Brain microvascular endothelial cell (primary cell): ENCODE data around the gene SLC24A3.
A peak's percentile ranks its signal among the peaks of the same experiment; 100 is the strongest.

Source experiments
- DNase-seq: peaks from one replicate; pipeline ENCODE4 v3.0.0-alpha.2; 2020
- H3K27ac ChIP-seq: fragments of 250-450 bp; sonication (Bioruptor Pico); 2 replicates; pipeline ENCODE4 v1.5.1; 2020; ENCODE audit warnings: mild to moderate bottlenecking, moderate library complexity
- H3K27me3 ChIP-seq: fragments of 250-450 bp; sonication (Bioruptor Pico); replicated peaks from 2 replicates; pipeline ENCODE4 v1.5.1; 2020; ENCODE audit warnings: mild to moderate bottlenecking
- H3K36me3 ChIP-seq: fragments of 250-450 bp; sonication (Bioruptor Pico); replicated peaks from 2 replicates; pipeline ENCODE4 v1.5.1; 2020; ENCODE audit warnings: mild to moderate bottlenecking
- H3K4me3 ChIP-seq: 2 replicates; pipeline ENCODE4 v1.5.1; 2011; ENCODE audit warnings: low read depth, mild to moderate bottlenecking, control low read depth, low read length, moderate library complexity
- in situ Hi-C: cut with HindIII; loops from 2 replicates; pipeline ENCODE4 v1.10.0; 2017; ENCODE audit warnings: low sequenced_read_pairs, low pct_ligation_motif_present
- TF ChIP-seq, protein P1 (sequence below): IDR thresholded peaks from 2 replicates; pipeline ENCODE4 v1.5.1; 2011; ENCODE audit warnings: low read depth, mild to moderate bottlenecking, moderate library complexity, low read length, control low read depth, inconsistent platforms; ENCODE audit errors: missing control alignments

Gene SLC24A3

DNA sequence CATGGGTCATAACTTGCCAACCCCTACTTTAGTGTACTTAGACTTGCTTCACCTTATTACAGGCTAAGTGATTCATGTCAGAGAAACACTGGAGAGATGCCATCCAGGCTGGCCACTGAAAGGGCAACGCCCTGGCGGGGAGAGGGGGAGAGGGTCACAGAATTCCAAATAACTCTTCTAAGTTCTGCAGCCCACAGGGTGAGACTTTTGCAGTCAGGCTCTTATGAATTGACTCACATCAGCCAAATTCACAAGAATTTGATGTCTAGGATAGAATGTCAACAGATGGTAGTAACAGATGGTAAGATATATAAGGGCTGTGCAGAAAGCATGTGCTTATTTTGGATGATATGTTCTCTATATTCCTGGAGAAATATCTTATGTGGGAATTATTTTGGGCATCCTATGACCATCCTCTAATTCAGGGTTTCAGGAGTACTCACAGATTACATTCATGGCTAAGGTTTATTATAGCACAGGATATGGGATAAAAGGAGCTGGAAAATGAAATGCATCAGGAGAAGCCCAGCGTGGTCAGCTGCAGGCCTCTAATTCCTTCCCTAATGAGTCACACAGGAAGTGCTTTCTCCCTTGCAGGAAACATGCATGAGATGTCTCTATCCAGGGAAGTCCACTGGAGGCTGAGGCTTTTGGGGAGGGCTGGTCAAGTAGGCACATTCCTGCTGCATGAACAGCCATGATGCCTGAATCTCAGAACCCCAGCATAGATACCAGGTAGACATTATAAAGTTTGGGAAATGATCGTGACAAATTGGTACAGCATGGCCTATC is 486.9 kb downstream of the SLC24A3 start:
- in situ Hi-C loops, result loop anchor here (25.0 kb wide), 1 partner anchor 288 kb away; no protein-coding TSS in a partner anchor
- peak; percentile 86 for DNase-seq
- Histone ChIP-seq H3K27me3 (no peaks in the 10 kb centered on the region), H3K4me3 (no peak overlapping the region), H3K36me3 (no peaks in the 10 kb centered on the region), H3K27ac (peak overlapping the region; percentile 25)
- TF ChIP-seq, protein P1, sequence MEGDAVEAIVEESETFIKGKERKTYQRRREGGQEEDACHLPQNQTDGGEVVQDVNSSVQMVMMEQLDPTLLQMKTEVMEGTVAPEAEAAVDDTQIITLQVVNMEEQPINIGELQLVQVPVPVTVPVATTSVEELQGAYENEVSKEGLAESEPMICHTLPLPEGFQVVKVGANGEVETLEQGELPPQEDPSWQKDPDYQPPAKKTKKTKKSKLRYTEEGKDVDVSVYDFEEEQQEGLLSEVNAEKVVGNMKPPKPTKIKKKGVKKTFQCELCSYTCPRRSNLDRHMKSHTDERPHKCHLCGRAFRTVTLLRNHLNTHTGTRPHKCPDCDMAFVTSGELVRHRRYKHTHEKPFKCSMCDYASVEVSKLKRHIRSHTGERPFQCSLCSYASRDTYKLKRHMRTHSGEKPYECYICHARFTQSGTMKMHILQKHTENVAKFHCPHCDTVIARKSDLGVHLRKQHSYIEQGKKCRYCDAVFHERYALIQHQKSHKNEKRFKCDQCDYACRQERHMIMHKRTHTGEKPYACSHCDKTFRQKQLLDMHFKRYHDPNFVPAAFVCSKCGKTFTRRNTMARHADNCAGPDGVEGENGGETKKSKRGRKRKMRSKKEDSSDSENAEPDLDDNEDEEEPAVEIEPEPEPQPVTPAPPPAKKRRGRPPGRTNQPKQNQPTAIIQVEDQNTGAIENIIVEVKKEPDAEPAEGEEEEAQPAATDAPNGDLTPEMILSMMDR, result no peak

DNA sequence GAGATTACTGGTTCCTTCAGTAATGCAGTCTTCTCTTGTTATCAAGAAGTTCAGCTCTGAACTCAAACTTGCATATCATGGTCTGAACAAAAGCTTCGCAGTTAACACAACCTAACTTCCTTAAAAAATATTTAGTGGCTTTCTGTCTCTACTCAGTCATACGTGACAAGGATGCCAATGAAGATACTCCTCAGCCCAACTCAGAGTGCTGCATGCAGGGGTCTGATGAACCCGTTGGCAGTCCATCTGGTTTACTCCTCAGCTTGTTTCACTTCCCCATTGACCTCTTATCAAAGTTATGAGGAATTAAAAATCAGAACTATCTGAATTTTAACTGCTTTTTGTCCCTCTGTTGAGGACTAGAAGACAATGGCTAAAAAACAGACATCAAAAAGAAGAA is 489.0 kb downstream of the SLC24A3 start:
- Histone ChIP-seq H3K27ac (no peak overlapping the region), H3K36me3 (no peaks in the 10 kb centered on the region), H3K27me3 (no peaks in the 10 kb centered on the region), H3K4me3 (no peak overlapping the region)
- TF ChIP-seq, protein P1, result no peak
- no peak for DNase-seq
- in situ Hi-C loops, result no loop called here

DNA sequence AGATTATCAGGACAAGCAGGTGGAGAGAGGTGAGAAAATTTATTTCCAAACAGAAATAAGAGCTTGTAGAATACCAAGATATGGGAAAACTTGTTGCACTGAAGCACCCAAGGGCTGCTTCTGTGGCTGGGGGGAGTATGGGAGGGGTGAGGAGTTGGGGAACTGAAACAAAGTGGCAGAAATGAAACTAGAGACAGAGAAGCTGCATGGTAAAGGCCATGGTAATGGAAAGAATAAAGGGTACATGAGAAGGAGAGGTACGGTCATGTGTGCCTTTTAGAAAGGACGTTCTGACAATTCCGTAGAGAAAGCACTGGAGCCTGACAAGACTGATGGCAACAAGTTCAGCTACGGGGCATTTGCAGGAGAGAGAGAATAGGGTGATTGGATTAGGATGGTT is 494.0 kb downstream of the SLC24A3 start:
- in situ Hi-C loops, result no loop called here
- Histone ChIP-seq H3K27ac (no peak overlapping the region), H3K4me3 (no peak overlapping the region), H3K36me3 (no peaks in the 10 kb centered on the region), H3K27me3 (no peaks in the 10 kb centered on the region)
- TF ChIP-seq, protein P1, result no peak
- no peak for DNase-seq

DNA sequence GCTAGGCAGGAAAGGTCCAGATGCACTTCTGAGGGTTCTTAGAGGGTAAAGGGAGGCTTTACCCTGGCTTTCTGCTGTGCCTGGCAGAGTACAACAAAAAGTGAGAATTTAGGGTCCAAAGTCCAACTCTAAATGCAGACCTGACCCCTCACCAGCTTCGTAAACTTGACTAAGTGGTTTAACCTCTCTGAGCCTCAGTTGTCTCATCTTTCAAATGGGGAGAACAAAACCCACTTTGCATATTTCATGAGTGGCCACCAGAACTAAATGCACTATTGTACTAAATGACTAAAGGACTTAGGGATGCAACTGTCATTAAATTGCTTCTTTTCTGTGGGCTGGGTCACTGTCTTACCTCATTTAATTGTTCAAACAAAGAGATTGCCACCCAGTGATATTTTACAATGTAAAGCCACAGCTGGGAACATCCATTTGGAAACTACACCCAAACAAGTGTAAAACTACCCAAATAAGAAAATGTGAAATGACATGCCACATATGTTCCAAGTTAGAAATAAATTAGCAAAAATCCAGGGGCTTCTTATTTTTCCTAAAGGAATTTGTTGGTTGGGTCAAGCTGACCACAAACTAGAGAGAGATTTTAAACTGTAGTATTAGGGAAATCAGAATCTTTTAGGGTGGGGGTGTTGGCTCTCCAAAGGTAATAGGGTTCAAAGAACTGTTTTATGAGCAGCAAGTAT is 497.3 kb downstream of the SLC24A3 start:
- no peak for DNase-seq
- no peak overlapping the region for H3K27ac ChIP-seq
- TF ChIP-seq, protein P1, result no peak
- no peak overlapping the region for H3K4me3 ChIP-seq
- in situ Hi-C loops, result no loop called here
- H3K27me3 ChIP-seq, result no peaks in the 10 kb centered on the region
- H3K36me3 ChIP-seq, result no peaks in the 10 kb centered on the region

DNA sequence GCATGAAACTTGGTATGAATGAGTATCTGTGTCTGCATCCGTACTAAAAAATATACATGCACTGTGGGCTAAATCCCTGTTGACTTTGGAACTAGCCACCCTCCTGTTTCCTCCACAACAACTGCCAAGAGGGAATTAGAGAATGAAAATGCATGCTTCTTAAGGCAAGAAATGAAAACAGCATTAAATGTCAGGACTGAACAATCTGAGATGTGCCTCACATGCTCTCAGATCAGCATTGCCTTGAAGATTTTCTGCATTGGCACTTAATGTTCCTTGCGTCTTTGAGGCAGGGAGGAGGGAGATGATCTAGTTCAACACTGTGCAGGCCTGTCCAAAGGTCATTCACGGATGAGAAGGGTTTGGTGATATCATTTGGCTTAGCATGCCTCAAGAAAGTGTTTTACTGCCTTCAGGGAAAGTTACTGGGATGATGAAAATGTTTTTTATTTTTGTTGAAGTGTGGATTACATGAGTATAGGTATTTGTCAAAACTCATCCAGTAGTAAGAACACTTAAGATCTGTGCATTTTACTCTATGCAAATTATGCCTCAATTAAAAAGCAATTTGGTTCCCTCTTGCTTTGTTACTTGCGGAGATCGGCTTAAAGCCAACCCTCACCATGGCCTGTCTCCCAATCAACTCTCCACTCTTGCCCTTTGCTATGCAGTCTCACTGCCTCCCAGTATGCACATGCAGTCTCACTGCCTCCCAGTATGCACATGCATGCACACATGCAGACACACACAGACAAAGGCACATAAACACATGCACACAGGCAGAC is 498.1 kb downstream of the SLC24A3 start:
- no peak for DNase-seq
- H3K36me3 ChIP-seq, result no peaks in the 10 kb centered on the region
- H3K27me3 ChIP-seq, result no peaks in the 10 kb centered on the region
- H3K4me3 ChIP-seq, result no peak overlapping the region
- in situ Hi-C loops, result no loop called here
- H3K27ac ChIP-seq, result no peak overlapping the region
- TF ChIP-seq, protein P1, result no peak
